Measurements from ENCODE around the gene TEAD4.
A peak's percentile ranks its signal among the peaks of the same experiment; 100 is the strongest.

Gene TEAD4

DNA sequence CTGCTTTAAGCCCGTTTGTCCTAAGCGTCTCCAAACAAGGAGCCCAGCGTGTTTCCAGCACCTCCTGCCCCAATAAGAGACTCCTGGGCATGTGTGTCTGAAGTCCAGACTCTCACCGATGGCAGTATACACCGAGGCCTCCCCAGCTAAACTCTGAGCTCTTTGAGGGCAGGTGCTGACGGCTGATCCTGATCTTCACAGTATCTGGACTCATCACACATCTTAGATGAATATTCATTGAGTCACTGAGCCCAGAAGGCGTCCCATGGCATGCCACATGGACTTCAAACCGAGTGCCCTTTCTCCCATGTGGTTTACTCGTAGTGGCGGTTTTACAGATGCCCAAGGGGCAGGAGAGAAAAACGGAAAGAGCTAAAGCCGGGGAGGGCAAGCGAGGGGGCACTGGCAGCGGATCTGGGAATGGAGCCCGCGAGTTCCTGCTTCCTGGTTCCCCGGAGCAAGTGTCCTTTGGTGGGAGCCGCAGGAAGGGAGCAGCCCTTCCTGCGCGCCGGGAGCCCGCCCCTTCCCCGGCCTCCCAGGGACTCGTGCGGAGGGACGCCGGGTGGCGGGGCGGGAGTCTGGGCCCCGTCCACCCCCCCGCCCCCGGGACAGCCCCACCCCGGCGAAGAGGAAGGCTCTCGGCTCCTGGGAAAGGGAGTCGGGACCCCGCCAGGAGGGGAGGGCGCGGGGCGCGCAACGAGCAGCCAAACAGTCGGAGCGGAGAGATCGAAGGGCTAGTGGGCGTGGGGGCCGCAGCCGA is 585 bp upstream of the TEAD4 start:
- CTCF ChIA-PET: interaction anchor here (0.6 to 1.1 kb wide), 3 partner anchors 14 to 110 kb away, joined by 3 to 4 read pairs (median 3); no protein-coding TSS in a partner anchor
- DNase-seq (ENCODE audit: extremely low spot score): peak; percentile 68
- POLR2A ChIA-PET: interaction anchor here (0.6 to 1.3 kb wide), 6 partner anchors 8 to 82 kb away, joined by 3 to 6 read pairs (median 3); partner anchors contain the start of genes FOXM1 and RHNO1
- TF ChIP-seq L3MBTL2 (conservative IDR thresholded peaks at IDR 0.05): peak; percentile 81
- no peak for TF ChIP-seq CTBP1 (IDR thresholded peaks at IDR 0.05; ENCODE audit: borderline replicate concordance)
- TF ChIP-seq LEF1 (IDR thresholded peaks at IDR 0.05; ENCODE audit: borderline replicate concordance): no peak

DNA sequence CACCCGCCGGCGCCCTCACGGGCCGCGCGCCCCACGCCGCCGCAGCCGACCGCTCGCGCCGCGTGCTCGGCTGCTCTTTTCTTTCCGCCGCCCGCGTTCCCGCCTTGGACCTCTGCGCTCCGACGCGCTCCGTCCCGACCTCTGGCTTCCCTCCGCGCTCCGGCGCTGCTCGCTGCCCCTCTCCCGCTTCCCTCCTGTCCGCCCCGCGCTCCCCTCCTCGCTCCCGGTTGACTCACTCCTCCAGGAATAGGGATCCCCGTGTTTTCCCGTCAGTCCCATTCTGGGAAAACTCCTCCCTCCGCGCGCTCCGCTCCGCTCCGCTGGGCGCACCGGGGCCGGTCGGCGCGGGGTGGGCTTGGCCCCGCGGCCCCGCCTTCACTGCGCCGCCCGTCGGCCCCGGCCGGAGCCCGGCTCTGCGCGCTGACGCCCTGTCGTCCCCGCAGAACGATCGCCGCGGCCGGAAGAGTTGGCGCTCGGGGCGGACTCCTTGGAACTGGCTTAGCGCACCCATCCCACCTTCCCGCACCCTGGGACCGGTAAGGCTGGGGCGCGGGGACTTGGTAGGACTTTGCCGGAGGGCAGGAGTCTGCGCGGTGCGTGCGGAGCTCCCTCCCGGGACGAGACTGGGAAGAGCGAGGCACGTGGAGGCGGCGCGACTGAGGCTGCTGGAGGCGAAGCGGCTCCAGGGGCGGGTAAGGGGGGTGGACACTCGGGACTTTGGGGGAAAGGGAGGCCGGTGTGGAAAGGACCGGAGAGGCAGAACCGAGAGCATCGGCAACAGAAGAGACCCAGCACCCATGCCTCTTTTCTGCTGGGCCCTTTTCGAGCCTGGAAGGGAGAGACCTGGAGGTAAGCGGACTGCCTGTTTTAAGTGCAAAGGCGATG is 550 bp downstream of the TEAD4 start:
- DNase-seq (ENCODE audit: extremely low spot score): peak; percentile 57
- POLR2A ChIA-PET: interaction anchor here (0.6 kb wide), 1 partner anchor 24 kb away, joined by 3 read pairs; no protein-coding TSS in a partner anchor
- CTCF ChIA-PET: interaction anchor here (0.6 to 0.7 kb wide), 3 partner anchors 15 to 111 kb away, joined by 3 read pairs; no protein-coding TSS in a partner anchor
- TF ChIP-seq ELF4 (IDR thresholded peaks at IDR 0.05): no peak
- peak; percentile 93 for TF ChIP-seq L3MBTL2 (conservative IDR thresholded peaks at IDR 0.05)
- TF ChIP-seq FOXM1 (IDR thresholded peaks at IDR 0.05; ENCODE audit: borderline replicate concordance): no peak

DNA sequence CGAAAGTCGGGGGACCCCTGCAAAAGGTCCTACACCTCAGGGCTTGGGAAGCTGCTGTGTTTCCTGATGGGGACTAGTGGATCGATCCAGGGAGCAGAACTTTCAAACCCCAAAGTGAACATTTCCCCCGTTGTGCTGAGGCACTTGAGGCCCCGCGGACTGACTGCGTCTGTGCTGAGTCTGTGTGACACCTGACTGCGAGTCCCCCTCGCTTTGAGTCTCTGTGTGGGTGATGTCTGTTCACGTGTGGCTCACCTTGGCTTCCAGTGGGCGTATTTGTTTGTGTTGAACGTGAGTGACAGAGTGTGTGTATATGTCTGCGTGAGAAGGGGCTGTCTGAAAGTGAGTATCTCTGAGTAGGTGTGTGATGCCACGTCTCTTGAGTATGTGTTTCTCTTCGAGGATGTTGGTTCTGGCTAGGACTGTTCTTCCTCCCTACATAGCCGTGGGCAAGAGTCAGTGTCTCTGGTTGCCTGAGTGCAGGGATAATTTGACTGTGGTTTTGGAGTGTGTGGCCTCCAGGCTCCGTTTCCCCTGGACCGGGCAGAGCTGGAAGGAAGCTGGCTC is 1.3 kb downstream of the TEAD4 start:
- no peak for DNase-seq (ENCODE audit: extremely low spot score)
- CTCF ChIA-PET: no interaction called here
- POLR2A ChIA-PET: no interaction called here
- TF ChIP-seq, protein P1, sequence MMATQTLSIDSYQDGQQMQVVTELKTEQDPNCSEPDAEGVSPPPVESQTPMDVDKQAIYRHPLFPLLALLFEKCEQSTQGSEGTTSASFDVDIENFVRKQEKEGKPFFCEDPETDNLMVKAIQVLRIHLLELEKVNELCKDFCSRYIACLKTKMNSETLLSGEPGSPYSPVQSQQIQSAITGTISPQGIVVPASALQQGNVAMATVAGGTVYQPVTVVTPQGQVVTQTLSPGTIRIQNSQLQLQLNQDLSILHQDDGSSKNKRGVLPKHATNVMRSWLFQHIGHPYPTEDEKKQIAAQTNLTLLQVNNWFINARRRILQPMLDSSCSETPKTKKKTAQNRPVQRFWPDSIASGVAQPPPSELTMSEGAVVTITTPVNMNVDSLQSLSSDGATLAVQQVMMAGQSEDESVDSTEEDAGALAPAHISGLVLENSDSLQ (IDR thresholded peaks at IDR 0.05): peak; percentile 74
- TF ChIP-seq FOXM1 (IDR thresholded peaks at IDR 0.05; ENCODE audit: borderline replicate concordance): no peak

DNA sequence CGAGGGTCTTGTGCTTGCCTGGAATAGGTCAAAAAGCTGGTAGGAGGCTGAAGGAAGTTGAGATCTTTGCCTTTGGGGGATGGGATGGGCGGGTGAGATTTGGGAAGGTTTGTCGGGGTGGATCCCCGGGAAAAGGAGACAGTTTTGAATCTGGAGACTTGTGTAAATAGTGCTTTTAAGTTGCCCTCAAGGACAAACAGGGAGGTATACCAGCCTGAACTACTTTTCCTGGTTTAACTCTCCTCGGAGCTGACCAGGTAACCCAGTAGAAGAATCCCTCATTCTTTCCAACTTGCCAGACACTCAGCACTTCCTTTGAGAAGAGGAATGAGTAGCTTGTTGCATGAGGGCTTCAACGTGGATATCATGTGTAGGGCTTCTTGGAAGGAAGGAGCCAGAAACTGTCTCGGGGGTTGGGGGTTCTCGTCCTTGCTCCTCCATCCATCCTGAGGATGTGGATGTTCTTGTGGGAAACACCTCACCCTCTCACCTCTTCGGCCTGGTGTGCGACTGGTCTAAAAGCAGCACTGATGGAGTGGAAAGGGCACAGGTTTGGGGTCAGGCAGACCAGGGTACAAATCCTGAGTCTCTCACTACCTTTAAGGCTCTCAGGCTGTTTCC is 1.9 kb downstream of the TEAD4 start:
- ChIA-PET CTCF (no interaction called here), POLR2A (no interaction called here)
- DNase-seq (ENCODE audit: extremely low spot score): no peak
- no peak for TF ChIP-seq ZNF384 (IDR thresholded peaks at IDR 0.05)
- no peak for TF ChIP-seq LEF1 (IDR thresholded peaks at IDR 0.05; ENCODE audit: borderline replicate concordance)
- TF ChIP-seq CTBP1 (IDR thresholded peaks at IDR 0.05; ENCODE audit: borderline replicate concordance): no peak
- TF ChIP-seq ARNT (IDR thresholded peaks at IDR 0.05): no peak
- no peak for TF ChIP-seq SP1 (IDR thresholded peaks at IDR 0.05)
- no peak for TF ChIP-seq HDGF (IDR thresholded peaks at IDR 0.05; ENCODE audit: borderline replicate concordance)
- no peak for TF ChIP-seq ELF4 (IDR thresholded peaks at IDR 0.05)
- TF ChIP-seq FOXM1 (IDR thresholded peaks at IDR 0.05; ENCODE audit: borderline replicate concordance): no peak
- no peak for TF ChIP-seq NFRKB (IDR thresholded peaks at IDR 0.05)
- no peak for TF ChIP-seq TARDBP (IDR thresholded peaks at IDR 0.05)
- no peak for TF ChIP-seq BHLHE40 (IDR thresholded peaks at IDR 0.05; ENCODE audit: borderline replicate concordance)
- no peak for TF ChIP-seq FOXA1 (IDR thresholded peaks at IDR 0.05)
- no peak for TF ChIP-seq SUZ12 (IDR thresholded peaks at IDR 0.05)
- no peak for TF ChIP-seq FOXK2 (IDR thresholded peaks at IDR 0.05)

DNA sequence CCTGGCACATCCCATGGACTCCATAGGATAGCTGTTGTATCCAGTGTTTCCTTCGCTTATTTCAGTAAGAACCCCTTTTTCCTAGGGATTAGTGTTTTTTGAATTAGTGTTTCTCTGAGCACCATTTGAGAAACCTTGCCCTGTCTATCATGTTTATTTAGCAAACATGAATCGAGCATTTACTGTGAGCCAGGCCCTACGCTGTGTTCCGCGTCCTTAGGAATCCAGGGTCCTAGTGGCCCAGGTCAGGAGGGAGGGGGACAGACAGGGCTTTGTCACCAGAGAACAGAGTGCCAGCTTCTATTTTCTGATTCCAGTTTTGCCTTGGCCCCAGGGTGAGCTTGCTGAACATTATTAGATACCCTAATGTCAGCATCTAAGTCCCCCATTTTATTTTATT is 2.5 kb downstream of the TEAD4 start:
- POLR2A ChIA-PET: no interaction called here
- CTCF ChIA-PET: no interaction called here
- DNase-seq (ENCODE audit: extremely low spot score): no peak
- TF ChIP-seq, protein P1 (IDR thresholded peaks at IDR 0.05): 0 out of 2 replicates have a peak, but pooled peaks have one; percentile 3
- no peak for TF ChIP-seq SP1 (IDR thresholded peaks at IDR 0.05)

DNA sequence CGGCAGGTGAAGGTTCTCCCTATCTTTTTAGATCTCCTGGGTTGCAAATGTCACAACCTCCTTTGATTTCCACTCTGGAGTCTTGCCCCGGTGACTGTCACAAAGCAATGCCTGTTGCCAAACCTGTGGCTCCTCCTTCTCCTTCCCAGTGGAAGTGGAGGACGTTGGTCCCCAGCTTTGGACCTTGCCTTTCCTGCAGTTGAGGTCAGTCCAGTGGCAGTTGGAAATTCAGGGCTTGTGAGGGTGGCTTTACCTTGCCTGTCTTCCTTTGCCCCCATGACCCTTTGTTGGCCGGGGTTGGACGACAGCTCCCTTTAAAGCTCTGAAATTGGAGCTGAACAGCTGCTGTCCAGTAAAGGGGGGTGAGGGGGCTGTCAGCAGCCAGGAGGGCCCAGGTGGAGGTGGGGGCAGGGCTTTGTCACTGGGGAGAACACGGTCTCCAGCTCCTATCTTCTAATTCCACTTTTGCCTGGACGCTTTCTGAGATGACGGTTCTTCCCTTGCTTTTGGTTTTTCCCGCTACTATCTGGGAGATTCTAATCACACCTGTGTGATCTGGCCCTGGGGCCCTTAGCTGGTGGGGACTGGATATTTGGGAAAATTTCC is 4.1 kb downstream of the TEAD4 start:
- CTCF ChIA-PET: interaction anchor here (1.0 kb wide), 1 partner anchor 14 kb away, joined by 3 read pairs; no protein-coding TSS in a partner anchor
- no peak for DNase-seq (ENCODE audit: extremely low spot score)
- TF ChIP-seq, protein P1 (IDR thresholded peaks at IDR 0.05): no peak
- no peak for TF ChIP-seq ARNT (IDR thresholded peaks at IDR 0.05)
- TF ChIP-seq FOXK2 (IDR thresholded peaks at IDR 0.05): no peak
- no peak for TF ChIP-seq HDGF (IDR thresholded peaks at IDR 0.05; ENCODE audit: borderline replicate concordance)
- TF ChIP-seq ELF4 (IDR thresholded peaks at IDR 0.05): no peak
- TF ChIP-seq BHLHE40 (IDR thresholded peaks at IDR 0.05; ENCODE audit: borderline replicate concordance): no peak
- no peak for TF ChIP-seq CTBP1 (IDR thresholded peaks at IDR 0.05; ENCODE audit: borderline replicate concordance)
- TF ChIP-seq LEF1 (IDR thresholded peaks at IDR 0.05; ENCODE audit: borderline replicate concordance): no peak
- no peak for TF ChIP-seq ZNF384 (IDR thresholded peaks at IDR 0.05)
- no peak for TF ChIP-seq L3MBTL2 (conservative IDR thresholded peaks at IDR 0.05)
- no peak for TF ChIP-seq FOXA1 (IDR thresholded peaks at IDR 0.05)
- no peak for TF ChIP-seq NFRKB (IDR thresholded peaks at IDR 0.05)
- no peak for TF ChIP-seq TARDBP (IDR thresholded peaks at IDR 0.05)
- no peak for TF ChIP-seq SUZ12 (IDR thresholded peaks at IDR 0.05)
- TF ChIP-seq SP1 (IDR thresholded peaks at IDR 0.05): no peak
- no peak for TF ChIP-seq FOXM1 (IDR thresholded peaks at IDR 0.05; ENCODE audit: borderline replicate concordance)
- POLR2A ChIA-PET: interaction anchor here (1.2 kb wide), 1 partner anchor 73 kb away, joined by 3 read pairs; the partner anchor contains the start of gene TULP3
